Measurements from ENCODE around the gene ZNF638.

The ZNF638 gene

DNA sequence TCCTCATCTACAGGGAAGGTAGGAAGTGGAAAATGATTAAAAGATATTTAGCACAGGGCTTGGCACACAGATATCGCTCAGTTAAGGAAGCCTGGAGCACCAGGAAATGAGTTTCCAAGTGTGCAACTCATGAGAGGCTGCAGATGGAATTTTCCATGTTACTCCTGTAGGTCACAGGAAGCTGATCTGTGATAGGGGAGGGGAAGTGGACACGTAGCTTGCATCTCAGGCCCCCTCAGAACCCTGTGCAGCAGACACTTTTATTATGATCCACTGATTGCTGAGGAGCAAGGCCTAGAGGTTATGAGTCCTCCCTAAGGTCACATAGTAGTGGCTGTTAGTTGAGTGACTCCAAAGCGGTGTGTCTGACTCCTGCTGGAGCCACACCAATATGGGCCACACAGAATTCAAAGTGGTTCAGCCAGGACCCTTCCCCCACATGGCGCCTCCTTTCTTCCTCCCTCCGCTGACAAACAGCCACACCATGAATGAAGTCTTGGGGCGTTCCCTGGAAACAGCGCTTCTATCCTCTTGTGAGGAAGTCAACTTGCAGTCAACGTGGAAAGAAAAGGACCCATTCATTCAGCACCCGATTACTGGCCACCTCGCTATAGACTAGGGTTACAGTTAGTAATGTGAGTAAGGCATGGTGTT is 143.3 kb downstream of the ZNF638 start:
- Mint-ChIP-seq H3K4me3 (no peak overlapping the region), H3K9me3 (ENCODE audit: low read depth) (no peaks in the 10 kb centered on the region), H3K36me3 (no peaks in the 10 kb centered on the region), H3K27ac (no peak overlapping the region), H3K27me3 (peaks cover 9% of the 10 kb centered on the region), H3K4me1 (ENCODE audit: low read depth) (no peaks in the 10 kb centered on the region)

DNA sequence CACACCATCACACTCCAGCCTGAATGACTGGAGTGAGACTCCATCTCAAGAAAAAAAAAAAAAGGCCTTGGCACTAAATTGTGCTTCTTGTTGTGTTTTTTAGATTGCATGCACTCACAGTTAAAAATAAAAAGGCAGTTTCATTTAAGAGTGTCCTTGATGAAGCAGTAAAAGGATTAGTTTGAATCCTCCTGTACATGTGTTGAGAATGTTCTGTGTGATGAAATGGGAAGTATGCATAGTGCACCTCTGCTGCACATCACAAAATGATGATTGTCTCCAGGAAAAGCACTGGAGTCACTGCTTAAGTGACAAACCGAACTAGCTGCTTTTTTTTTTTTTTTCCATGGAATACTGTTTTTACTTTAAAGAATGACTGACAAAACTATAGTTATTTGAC is 144.9 kb downstream of the ZNF638 start:
- Mint-ChIP-seq H3K4me3 (no peak overlapping the region), H3K27me3 (peaks cover 5% of the 10 kb centered on the region), H3K36me3 (no peaks in the 10 kb centered on the region), H3K9me3 (ENCODE audit: low read depth) (no peaks in the 10 kb centered on the region), H3K27ac (no peak overlapping the region), H3K4me1 (ENCODE audit: low read depth) (no peaks in the 10 kb centered on the region)

DNA sequence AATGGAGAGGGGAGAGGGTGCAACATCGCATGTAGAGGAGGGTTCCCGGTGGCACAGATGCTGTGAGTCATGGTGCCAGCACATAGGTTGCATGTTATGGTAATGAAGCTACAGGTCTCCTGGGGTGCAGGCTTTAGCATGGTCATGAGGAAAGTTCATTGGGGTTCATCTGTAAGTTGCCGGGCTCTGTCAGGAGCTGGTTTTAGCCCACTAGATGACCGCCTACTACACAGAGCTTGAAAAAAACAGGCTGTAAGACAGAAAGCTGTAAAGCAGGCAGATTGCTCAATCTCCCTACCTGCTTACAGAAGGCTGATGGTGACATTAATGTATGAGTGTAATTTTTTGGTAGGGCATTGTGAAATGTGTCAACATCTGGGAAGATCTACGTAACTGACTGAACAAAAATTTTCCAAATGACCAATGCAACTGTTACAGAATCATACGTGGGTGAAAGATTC is 145.7 kb downstream of the ZNF638 start:
- H3K27ac Mint-ChIP-seq: no peak overlapping the region
- H3K27me3 Mint-ChIP-seq: peaks cover 2% of the 10 kb centered on the region
- H3K4me1 Mint-ChIP-seq (ENCODE audit: low read depth): no peaks in the 10 kb centered on the region
- no peak overlapping the region for H3K4me3 Mint-ChIP-seq
- H3K36me3 Mint-ChIP-seq: no peaks in the 10 kb centered on the region
- H3K9me3 Mint-ChIP-seq (ENCODE audit: low read depth): no peaks in the 10 kb centered on the region

DNA sequence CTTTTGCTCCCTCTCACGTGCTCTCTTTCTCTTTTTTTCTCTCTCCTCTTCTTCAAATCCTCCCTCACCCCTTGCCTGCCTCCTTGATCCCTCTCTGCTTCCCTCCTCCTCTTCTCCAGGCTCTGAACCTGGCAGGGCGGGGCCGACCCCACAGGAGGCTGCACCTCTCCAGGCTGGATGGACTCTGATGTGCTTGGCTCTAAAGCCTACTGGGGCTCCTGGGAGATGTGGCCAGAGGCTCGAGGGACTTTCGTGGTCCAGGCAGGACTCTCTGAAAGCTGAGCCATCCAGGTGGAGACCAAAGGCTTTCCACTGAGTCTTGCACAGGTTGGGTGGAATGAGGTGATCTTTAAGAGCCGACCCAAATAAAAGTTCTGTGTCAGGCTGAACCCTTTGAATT is 147.2 kb downstream of the ZNF638 start:
- no peak overlapping the region for H3K4me3 Mint-ChIP-seq
- H3K27me3 Mint-ChIP-seq: no peaks in the 10 kb centered on the region
- H3K27ac Mint-ChIP-seq: no peak overlapping the region
- H3K36me3 Mint-ChIP-seq: no peaks in the 10 kb centered on the region
- no peaks in the 10 kb centered on the region for H3K9me3 Mint-ChIP-seq (ENCODE audit: low read depth)
- H3K4me1 Mint-ChIP-seq (ENCODE audit: low read depth): no peaks in the 10 kb centered on the region

DNA sequence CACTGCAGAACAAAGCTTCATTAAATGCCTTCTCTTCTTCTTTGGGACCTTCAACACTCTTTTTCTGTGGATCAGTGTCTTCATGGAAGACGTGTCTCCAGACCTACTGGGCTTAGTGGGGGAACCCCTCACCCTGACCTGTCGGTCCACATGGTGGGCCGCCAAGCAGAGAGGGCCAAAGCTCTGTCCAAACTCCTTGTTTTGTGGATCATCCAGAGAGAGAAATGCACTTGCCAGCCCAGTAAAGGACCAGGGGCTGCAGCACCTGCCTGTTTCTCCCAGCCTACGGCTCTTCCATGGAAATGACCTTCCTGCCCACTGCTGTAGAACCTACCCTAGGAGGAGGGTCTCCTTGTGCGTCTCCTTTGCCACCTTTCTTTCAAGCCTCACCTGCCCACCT is 147.7 kb downstream of the ZNF638 start:
- no peaks in the 10 kb centered on the region for H3K4me1 Mint-ChIP-seq (ENCODE audit: low read depth)
- no peak overlapping the region for H3K4me3 Mint-ChIP-seq
- H3K36me3 Mint-ChIP-seq: no peaks in the 10 kb centered on the region
- no peaks in the 10 kb centered on the region for H3K27me3 Mint-ChIP-seq
- H3K27ac Mint-ChIP-seq: no peak overlapping the region
- no peaks in the 10 kb centered on the region for H3K9me3 Mint-ChIP-seq (ENCODE audit: low read depth)

DNA sequence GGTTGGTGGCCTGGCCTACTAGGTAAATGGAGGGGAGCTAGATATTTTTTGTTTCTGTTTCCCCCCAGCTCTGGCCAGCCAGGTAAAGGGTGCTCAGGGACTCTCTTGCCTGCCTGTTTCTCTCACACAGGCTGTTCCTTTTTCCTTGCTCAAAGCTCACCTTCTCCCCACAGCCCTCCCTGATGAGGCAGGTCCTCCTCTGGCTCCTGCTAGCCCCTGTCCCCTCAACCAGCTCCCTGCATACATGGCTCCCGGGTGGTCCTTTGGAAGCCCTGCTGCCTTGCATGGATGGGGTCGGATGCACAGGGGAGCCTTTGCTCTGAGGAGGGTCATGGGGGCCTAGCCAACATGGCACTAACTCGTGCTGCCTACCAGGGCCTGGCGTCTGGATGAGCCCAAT is 149.5 kb downstream of the ZNF638 start:
- Mint-ChIP-seq H3K4me3 (no peak overlapping the region), H3K27ac (no peak overlapping the region), H3K9me3 (ENCODE audit: low read depth) (no peaks in the 10 kb centered on the region), H3K36me3 (no peaks in the 10 kb centered on the region), H3K4me1 (ENCODE audit: low read depth) (no peaks in the 10 kb centered on the region), H3K27me3 (no peaks in the 10 kb centered on the region)

DNA sequence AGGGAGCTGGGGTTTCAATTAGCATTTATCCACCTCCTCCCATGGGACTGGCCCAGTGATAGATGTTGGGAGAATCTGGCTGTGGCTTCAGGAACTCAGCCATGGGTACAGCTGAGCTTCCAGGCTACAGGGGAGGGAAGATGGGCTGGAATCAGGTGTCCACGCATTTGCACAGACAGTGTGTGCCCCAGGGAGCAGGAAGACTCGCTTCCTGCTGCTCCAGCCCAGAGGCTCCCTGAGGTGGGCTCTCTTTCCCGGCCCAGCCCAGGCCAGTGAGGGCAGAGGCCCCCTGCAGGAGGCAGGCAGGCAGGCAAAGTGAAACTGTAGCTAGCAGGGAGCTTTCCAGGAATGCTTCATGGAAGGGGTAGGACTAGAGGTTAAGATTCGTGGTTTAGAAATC is 150.5 kb downstream of the ZNF638 start:
- Mint-ChIP-seq H3K27me3 (no peaks in the 10 kb centered on the region), H3K4me1 (ENCODE audit: low read depth) (no peaks in the 10 kb centered on the region), H3K9me3 (ENCODE audit: low read depth) (no peaks in the 10 kb centered on the region), H3K27ac (no peak overlapping the region), H3K4me3 (no peak overlapping the region), H3K36me3 (no peaks in the 10 kb centered on the region)

DNA sequence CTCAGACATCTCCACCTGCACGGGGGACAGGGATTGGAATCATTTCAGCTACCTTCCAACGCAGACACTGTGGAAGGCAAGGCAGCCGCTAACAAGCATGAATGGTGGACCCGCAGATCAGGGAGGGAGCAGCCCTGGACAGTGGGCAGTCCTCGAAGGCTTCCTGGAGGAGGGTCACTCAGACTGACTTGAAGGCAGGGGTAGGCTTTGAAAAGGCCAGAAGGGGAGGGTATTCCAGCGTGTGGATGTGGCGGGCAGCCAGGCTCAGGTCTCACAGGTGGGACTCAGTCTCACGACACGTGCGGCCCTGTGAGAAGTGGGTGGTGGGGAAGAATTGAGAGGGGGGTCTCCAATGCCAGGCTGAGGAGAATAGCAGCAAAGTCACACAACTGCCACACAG is 151.7 kb downstream of the ZNF638 start:
- Mint-ChIP-seq H3K27ac (no peak overlapping the region), H3K4me3 (no peak overlapping the region), H3K27me3 (no peaks in the 10 kb centered on the region), H3K9me3 (ENCODE audit: low read depth) (no peaks in the 10 kb centered on the region), H3K36me3 (no peaks in the 10 kb centered on the region), H3K4me1 (ENCODE audit: low read depth) (no peaks in the 10 kb centered on the region)

DNA sequence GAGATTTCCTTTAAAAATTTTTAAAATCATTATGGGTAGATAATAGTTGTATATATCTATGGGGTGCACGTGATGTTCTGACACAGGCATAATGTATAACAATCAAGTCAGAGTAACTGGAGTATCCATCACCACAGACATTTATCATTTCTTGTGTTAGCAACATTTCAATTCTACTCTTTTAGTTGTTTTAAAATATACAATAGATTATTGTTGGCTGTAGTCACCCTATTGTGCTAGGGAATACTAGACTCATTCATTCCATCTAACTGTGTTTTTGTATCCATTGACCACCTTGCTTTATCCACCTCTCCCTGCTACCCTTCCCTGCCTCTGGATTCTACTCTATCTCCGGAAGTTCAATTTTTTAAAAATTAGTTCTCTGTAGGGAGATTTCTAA is 152.8 kb downstream of the ZNF638 start:
- Mint-ChIP-seq H3K27ac (no peak overlapping the region), H3K9me3 (ENCODE audit: low read depth) (no peaks in the 10 kb centered on the region), H3K4me1 (ENCODE audit: low read depth) (no peaks in the 10 kb centered on the region), H3K4me3 (no peak overlapping the region), H3K36me3 (no peaks in the 10 kb centered on the region), H3K27me3 (no peaks in the 10 kb centered on the region)

Data from activated naive CD8-positive, alpha-beta T cell (primary cell).